Measurements from ENCODE around the gene TTLL13.

DNA sequence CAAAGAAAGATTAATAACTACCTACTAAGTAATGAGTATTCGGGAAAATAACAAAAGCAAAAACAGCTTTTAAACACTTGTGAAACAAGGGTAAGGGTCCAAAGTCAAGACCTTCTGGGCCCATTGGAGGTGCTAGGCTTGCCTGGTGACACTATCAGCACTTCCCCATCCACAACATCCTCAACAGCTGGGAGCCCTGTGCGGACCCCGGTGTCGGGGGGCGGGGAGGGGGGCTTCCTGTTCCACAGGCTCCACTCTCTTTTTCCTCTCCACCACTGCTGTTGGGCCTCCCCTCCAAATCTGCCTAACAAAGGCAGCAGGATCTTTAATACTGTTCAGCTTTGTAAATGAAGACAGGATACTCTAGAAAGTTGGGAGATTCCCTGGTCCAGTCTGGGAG, 37.7 kb downstream of the TTLL13 start:
- TF ChIP-seq, protein P1, sequence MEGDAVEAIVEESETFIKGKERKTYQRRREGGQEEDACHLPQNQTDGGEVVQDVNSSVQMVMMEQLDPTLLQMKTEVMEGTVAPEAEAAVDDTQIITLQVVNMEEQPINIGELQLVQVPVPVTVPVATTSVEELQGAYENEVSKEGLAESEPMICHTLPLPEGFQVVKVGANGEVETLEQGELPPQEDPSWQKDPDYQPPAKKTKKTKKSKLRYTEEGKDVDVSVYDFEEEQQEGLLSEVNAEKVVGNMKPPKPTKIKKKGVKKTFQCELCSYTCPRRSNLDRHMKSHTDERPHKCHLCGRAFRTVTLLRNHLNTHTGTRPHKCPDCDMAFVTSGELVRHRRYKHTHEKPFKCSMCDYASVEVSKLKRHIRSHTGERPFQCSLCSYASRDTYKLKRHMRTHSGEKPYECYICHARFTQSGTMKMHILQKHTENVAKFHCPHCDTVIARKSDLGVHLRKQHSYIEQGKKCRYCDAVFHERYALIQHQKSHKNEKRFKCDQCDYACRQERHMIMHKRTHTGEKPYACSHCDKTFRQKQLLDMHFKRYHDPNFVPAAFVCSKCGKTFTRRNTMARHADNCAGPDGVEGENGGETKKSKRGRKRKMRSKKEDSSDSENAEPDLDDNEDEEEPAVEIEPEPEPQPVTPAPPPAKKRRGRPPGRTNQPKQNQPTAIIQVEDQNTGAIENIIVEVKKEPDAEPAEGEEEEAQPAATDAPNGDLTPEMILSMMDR (conservative IDR thresholded peaks at IDR 0.05; ENCODE audit: low read depth, low read length), result no peak
- TF ChIP-seq EZH2 (IDR thresholded peaks at IDR 0.05; ENCODE audit: borderline replicate concordance, low read depth, low read length, poor library complexity, severe bottlenecking), result no peak
